HG02938 (cell line): ENCODE data around the gene PDLIM1.
"Not testable (repeated sequence)": the region's sequence is repeated elsewhere in the genome, so short reads cannot be mapped to it uniquely, and the experiment has no call there.

Experiments used
- ATAC-seq: cut with Tn5 transposase; IDR thresholded peaks from one replicate; pipeline ENCODE4 v1.9.1; 2021; ENCODE audit warnings: mild to moderate bottlenecking, moderate library complexity; ENCODE audit not compliant: unreplicated experiment

Gene PDLIM1

DNA sequence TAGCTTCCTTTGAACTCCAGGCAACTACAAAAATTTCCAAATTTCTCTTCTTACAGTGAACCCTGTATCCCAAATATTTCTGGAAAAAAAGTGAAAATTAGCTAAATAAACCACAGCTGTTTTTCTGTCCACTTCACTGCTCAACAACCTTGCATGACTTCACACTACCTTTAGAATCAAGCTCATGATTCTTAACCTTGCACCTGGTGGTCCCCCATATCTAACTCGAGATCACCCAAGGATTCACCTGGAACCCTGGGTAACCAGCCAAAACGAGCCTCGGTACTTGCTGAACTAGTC is 47.5 kb downstream of the PDLIM1 start:
- ATAC-seq: no peak

DNA sequence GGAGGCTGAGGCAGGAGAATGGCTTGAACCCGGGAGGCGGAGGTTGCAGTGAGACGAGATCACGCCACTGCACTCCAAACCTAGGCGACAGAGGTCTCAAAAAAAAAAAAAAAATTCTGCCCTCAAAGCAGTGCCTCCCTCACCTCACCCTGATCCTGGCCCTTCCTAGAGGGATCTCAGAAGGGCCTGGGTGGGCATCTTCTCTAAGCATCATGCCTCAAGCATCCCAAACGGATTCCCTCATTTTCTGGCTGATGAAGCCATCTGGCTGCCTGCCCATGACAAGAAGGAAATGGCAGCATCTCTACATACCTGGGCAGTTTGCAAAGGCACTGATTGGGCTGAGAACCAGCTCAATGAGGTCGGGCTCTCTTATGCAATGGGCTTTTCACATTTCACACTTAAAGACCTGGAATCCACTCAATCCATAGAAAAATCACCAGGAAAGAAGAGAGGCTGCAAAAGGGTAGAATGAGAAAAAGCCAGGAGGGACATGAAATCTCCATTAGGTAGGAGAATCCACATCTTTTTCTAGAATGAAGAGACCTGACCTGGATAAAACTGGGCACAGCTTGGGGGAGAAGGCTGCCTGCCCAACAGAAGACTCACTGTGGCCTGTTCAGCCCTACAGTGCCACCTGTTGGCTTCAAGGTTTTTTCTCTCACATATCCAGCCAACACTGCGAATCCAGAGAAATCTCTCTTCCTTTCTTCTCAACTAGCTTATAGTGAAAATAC is 48.1 kb downstream of the PDLIM1 start:
- no peak for ATAC-seq

DNA sequence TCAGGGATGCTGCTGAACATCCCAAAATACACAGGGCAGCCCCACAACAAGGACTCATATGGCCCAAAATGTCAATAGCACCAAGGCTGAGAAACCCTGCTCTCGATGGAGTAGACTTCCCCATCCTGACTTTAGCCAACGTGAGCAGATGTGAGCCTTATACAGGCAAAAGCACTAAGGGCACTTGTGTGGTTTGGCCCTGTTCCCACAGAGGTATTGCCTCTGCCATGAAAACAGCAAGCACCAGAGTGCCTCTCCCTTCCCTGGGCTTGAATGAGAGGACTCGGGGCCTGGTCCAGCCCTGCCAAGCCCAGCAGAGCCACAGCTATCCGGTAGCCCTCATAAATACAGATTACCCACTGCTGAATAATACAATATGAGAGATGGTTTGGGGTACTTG is 49.3 kb downstream of the PDLIM1 start:
- no peak for ATAC-seq

DNA sequence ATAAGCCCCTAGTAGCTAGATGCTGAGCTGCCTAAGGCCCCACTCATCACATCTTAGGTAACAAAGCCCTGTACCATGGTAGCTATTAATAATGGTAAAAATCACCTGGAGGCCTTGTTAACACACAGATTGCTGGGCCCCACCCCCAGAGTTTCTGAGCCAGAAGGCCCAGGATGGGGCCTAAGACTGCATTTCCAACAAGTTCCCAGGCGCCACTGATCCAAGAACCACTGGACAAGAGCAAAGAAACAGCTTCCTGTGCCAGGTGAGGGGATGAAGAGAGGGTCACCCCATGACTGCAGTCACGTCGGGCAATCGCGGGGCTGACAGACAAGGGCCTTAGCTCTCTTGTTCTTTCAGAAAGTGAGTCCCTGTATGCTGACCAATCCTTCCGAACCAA is 50.0 kb downstream of the PDLIM1 start:
- ATAC-seq: no peak

GRCh38 chr10:95240096-95240495 is 50.7 kb downstream of the PDLIM1 start:
- ATAC-seq: not testable (repeated sequence)

DNA sequence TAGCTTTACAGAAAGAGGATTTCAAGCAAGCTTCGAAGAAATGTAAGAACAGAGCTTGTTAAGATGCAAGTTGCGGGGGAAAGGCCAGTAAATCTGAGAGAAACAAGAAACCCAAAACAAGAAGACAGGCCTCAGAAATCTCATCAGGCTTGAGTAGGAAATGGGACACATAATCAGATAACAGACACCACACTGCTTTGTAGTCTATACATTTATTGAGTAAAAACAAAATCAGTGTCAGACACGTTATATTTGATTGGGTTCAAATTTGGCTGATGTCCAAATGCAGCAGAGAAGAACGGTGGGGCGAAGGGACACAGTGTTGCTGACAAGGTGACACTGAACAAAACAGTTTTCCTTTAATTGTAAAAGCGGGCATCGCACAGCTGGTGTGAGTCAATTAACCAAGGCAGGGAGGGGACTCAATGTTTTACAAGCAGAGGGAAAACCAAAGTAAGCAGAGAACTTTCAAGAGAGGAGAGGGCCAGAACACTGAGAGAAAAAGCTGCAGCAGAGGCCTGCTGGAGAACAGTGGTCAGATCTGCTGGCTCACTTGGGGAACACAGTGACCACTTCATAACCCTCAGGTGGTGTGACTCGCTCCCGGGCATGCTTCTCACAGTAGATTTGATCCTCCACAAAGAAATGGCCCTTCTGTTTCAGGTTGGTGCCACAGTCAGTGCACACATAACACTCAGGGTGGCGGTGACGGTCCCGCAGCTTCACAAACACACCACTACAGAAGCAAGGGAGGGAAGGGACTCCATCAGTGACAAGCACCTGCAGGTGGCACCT is 53.2 kb downstream of the PDLIM1 start:
- ATAC-seq: no peak

DNA sequence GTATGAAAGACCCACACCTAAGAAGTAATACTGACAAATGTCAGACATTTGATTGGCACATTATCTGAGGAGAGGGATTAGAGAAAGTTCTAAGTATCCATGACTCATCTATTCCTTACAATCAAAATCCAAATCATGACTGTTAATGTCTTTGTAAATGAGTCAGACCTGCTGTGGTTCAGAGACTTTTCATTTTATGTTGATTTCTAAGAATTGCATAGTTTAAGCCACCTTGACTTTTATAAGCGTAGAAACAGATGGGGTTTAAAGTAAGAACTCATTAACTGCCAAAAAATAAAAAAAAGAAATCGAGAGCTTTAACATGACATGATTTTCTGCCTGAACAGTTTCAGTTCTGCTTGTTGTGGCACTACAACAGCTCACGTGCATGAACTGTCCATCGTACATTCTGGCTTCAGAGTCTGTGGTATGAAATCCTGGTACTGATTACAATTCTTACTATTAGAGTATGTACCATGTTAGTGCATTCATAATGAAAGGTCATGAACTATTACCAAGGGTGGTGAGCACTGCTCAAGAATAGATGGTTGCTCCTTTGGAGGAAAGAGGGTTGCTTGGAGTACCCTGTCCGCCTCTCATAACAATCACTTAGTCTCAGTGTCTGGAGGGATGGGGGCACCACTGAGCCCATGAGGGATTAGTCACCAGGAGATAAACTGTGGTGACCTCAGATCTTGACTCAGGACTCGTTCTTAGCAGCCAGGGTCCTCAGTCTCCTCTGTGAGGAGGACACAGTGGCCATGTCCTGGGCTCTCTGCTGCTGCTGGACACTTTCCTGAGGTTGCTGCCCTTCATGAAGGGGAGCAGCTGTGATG is 54.5 kb downstream of the PDLIM1 start:
- peak; percentile 99 for ATAC-seq

GRCh38 chr10:95235676-95236067 is 55.1 kb downstream of the PDLIM1 start:
- ATAC-seq: no peak

GRCh38 chr10:95234951-95235350 is 55.9 kb downstream of the PDLIM1 start:
- ATAC-seq: no peak

DNA sequence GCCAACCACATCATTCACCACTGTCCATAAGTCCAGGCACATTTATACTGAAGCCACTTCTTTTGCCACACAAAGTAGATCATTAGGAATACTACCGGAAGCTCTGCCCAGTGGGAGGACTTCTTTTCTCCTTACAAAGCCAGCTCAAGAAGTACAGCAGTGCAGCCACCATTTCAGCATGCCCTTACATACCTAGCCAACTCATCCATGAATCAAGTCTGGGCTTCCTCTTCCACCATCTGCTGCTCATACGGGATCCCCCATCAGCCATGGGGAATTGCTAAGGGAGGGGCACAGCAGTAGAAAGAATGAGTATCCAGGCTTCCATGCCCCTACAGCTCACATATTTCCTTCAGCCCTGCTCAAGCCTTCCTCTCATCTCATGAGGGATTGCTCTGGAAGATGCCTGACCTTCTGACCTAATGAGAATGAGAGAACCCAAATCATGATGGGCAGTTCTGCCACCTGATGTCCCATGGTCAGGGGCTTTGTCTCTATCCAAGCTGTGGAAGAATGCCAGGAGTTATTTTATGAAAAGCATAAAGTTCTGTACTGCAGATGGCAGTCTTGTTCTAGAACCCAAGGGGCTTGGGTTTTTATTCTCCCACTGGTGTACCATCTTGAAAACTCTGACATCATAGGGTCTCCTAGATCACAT is 57.3 kb downstream of the PDLIM1 start:
- ATAC-seq: no peak

- ATAC-seq: peak; percentile 78
Observed at GRCh38 chr10:95230677-95231586, 59.9 kb downstream of the PDLIM1 start.

GRCh38 chr10:95229724-95230627 is 60.8 kb downstream of the PDLIM1 start:
- no peak for ATAC-seq

- ATAC-seq: not testable (repeated sequence)
Observed at GRCh38 chr10:95228934-95229723, 61.7 kb downstream of the PDLIM1 start.

- no peak for ATAC-seq
Observed at GRCh38 chr10:95225136-95225535, 65.7 kb downstream of the PDLIM1 start.

GRCh38 chr10:95221124-95221523 is 69.7 kb downstream of the PDLIM1 start:
- ATAC-seq: no peak

- no peak for ATAC-seq
Observed at GRCh38 chr10:95220539-95220938, 70.3 kb downstream of the PDLIM1 start.

GRCh38 chr10:95217476-95217875 is 73.3 kb downstream of the PDLIM1 start:
- ATAC-seq: no peak

- ATAC-seq: peak; percentile 91
Observed at GRCh38 chr10:95214793-95215192, 76.0 kb downstream of the PDLIM1 start.
